Endothelial cell of umbilical vein (primary cell): ENCODE measurements around the gene FANCL. TPM values are rescaled to one million over a fixed set of nuclear protein-coding genes. Genes with fewer than 3 reads are reported as not detected.

Source experiments
- BruUV-seq: library from RNA; stranded (reverse); fragments of 400-500 nt; replicated peaks from 2 replicates; lab custom pipeline; 2021; lab: Mats Ljungman, UMichigan
- CTCF ChIA-PET: fragments of 300-600, 350-600 bp; sonication (Branson Sonifier 250); formaldehyde crosslinking; loops from one replicate; lab custom pipeline; 2021; ENCODE audit warnings: antibody characterized with exemption, inconsistent platforms; lab: Charles Lee
- POLR2A ChIA-PET: fragments of 300-600, 350-600 bp; sonication (Branson Sonifier 250); formaldehyde crosslinking; loops from one replicate; lab custom pipeline; 2021; ENCODE audit warnings: antibody characterized with exemption, inconsistent platforms; lab: Charles Lee
- DNase-seq: peaks from one replicate; pipeline ENCODE4 v3.0.0-alpha.2; 2011; ENCODE audit warnings: low read depth, low spot score
- FAIRE-seq: peaks from 2 replicates; lab custom pipeline; 2011; peaks lifted over from hg19 to GRCh38; lab: Jason Lieb, UNC
- H2AFZ ChIP-seq: 2 replicates; pipeline ENCODE4 v1.6.0; 2012; ENCODE audit warnings: low read depth, low read length, control low read depth, inconsistent platforms
- H3K27ac ChIP-seq: 2 replicates; pipeline ENCODE4 v1.5.1; 2011; ENCODE audit warnings: low read depth, mild to moderate bottlenecking, control low read depth, low read length, moderate library complexity; ENCODE audit not compliant: insufficient read depth
- H3K27me3 ChIP-seq, 2 experiments: 2 replicates each; pipeline versions ENCODE4 v1.6.0 to v1.6.1; 2011; ENCODE audit warnings: low read length in 2 of 2, mixed read lengths in 1 of 2; ENCODE audit not compliant: control insufficient read depth in 2 of 2, insufficient read depth in 2 of 2
- H3K36me3 ChIP-seq, 2 experiments: 2 replicates in 1 of 2; 3 replicates in 1 of 2; pipeline ENCODE4 v1.5.1; 2011; ENCODE audit warnings: low read length in 2 of 2, mild to moderate bottlenecking in 1 of 2, moderate library complexity in 1 of 2; ENCODE audit not compliant: control insufficient read depth in 2 of 2, insufficient read depth in 2 of 2; ENCODE audit errors: extremely low read depth in 1 of 2
- H3K4me1 ChIP-seq: 3 replicates; pipeline ENCODE4 v1.5.1; 2011; ENCODE audit warnings: mild to moderate bottlenecking, low read length; ENCODE audit not compliant: control insufficient read depth, insufficient read depth; ENCODE audit errors: extremely low read depth
- H3K4me2 ChIP-seq: 2 replicates; pipeline ENCODE4 v1.6.1; 2011; ENCODE audit warnings: low read length, control low read depth, mixed read lengths; ENCODE audit not compliant: insufficient read depth
- H3K4me3 ChIP-seq, 3 experiments: fragments of 200-600 bp in 1 of 3; sonication (generic), shearing (Covaris generic) in 1 of 3; replicated peaks in 1 of 3; 2 replicates each; pipeline ENCODE4 v1.5.1; 2011 to 2016; ENCODE audit warnings: control low read depth in 3 of 3, low read length in 3 of 3, mild to moderate bottlenecking in 2 of 3, inconsistent platforms in 1 of 3, low read depth in 1 of 3, moderate library complexity in 1 of 3; ENCODE audit not compliant: insufficient read depth in 1 of 3
- H3K79me2 ChIP-seq: 2 replicates; pipeline ENCODE4 v1.6.0; 2012; ENCODE audit warnings: low read length, inconsistent platforms; ENCODE audit not compliant: control insufficient read depth, insufficient read depth
- H3K9ac ChIP-seq: replicated peaks from 2 replicates; pipeline ENCODE3; 2011; ENCODE audit warnings: low read length, control low read depth; ENCODE audit not compliant: insufficient read depth; ENCODE audit errors: extremely low read depth
- H3K9me1 ChIP-seq: replicated peaks from 3 replicates; pipeline ENCODE4 v1.6.0; 2011; ENCODE audit warnings: mild to moderate bottlenecking, low read length; ENCODE audit not compliant: control insufficient read depth, insufficient read depth; ENCODE audit errors: extremely low read depth
- H3K9me3 ChIP-seq: replicated peaks from 2 replicates; pipeline ENCODE4 v1.5.1; 2012; ENCODE audit warnings: low read length, inconsistent platforms; ENCODE audit not compliant: control insufficient read depth, insufficient read depth
- H4K20me1 ChIP-seq: replicated peaks from 2 replicates; pipeline ENCODE3; 2011; ENCODE audit warnings: mild to moderate bottlenecking, low read length; ENCODE audit not compliant: control insufficient read depth, insufficient read depth; ENCODE audit errors: extremely low read depth
- CTCF ChIP-seq, 2 donors: IDR thresholded peaks; 1 replicate in 1 of 2; 2 replicates in 1 of 2; pipeline ENCODE4 v1.5.1; 2011; ENCODE audit warnings: low read length in 2 of 2, mild to moderate bottlenecking in 2 of 2, moderate library complexity in 2 of 2, control low read depth in 1 of 2, inconsistent platforms in 1 of 2, low read depth in 1 of 2; ENCODE audit not compliant: insufficient read depth in 1 of 2; ENCODE audit errors: extremely low read depth in 1 of 2
- EZH2 ChIP-seq: IDR thresholded peaks from 2 replicates; pipeline ENCODE4 v1.6.1; 2012; ENCODE audit warnings: borderline replicate concordance, low read depth, mild to moderate bottlenecking, moderate library complexity, low read length, inconsistent platforms; ENCODE audit not compliant: severe bottlenecking
- FOS ChIP-seq: IDR thresholded peaks from 2 replicates; pipeline ENCODE4 v1.6.1; 2011; ENCODE audit warnings: mild to moderate bottlenecking, low read length, moderate library complexity, borderline replicate concordance; ENCODE audit not compliant: insufficient read depth
- GATA2 ChIP-seq: IDR thresholded peaks from 2 replicates; pipeline ENCODE4 v1.7.0; 2011; ENCODE audit warnings: low read depth, mild to moderate bottlenecking, moderate library complexity, mixed read lengths, low read length; ENCODE audit not compliant: insufficient read length, insufficient read depth
- JUN ChIP-seq: IDR thresholded peaks from 2 replicates; pipeline ENCODE4 v1.6.1; 2011; ENCODE audit warnings: borderline replicate concordance, low read depth; ENCODE audit not compliant: insufficient read length, insufficient read depth
- MAX ChIP-seq: IDR thresholded peaks from 2 replicates; pipeline ENCODE4 v1.6.1; 2011; ENCODE audit not compliant: insufficient read depth, insufficient read length
- MYC ChIP-seq: IDR thresholded peaks from one replicate; pipeline ENCODE4 v1.6.1; 2011; ENCODE audit warnings: mild to moderate bottlenecking, low read depth, low read length
- POLR2A ChIP-seq: IDR thresholded peaks from 2 replicates; pipeline ENCODE4 v1.6.1; 2012; ENCODE audit warnings: low read depth, mild to moderate bottlenecking, control low read depth, low read length
- POLR2AphosphoS5 ChIP-seq: IDR thresholded peaks from 2 replicates; pipeline ENCODE4 v1.6.1; 2012; ENCODE audit warnings: low read depth, mild to moderate bottlenecking, control low read depth, low read length, moderate library complexity; ENCODE audit not compliant: insufficient read depth
- dilution Hi-C: fragments of 300-500 bp; cut with MboI; formaldehyde crosslinking; loops from one replicate; pipeline ENCODE4 v1.15.0; 2019; ENCODE audit warnings: low sequenced_read_pairs; ENCODE audit not compliant: extremely low pct_ligation_motif_present
- intact Hi-C: fragments of 100-400 bp; cut with micrococcal nuclease; formaldehyde crosslinking; loops from one replicate; pipeline ENCODE4 v1.10.0; 2022
- polyA plus RNA-seq, 4 experiments: library from polyadenylated mRNA; depleted of rRNA in 3 of 4; stranded (reverse) in 3 of 4; unstranded in 1 of 4; fragments of >200 nt; gene quantifications; 2 replicates each; pipeline versions ENCODE4 v1.2.1 to v1.2.3, GENCODE V29; 2011 to 2012; ENCODE audit warnings: missing spikeins in 1 of 4
- total RNA-seq: library from RNA; stranded (reverse); gene quantifications from 2 replicates; pipeline ENCODE4 v1.2.3, GENCODE V29; 2021

FANCL gene
- total and polyA plus RNA-seq, 2 donors (not counting 3 experiments of a cell fraction or from before 2014, with no cell fraction given): 10.3 to 15.8 TPM

- CTCF ChIA-PET: no interaction called here
- H3K9ac ChIP-seq: no peak overlapping the region
- FAIRE-seq (no peak), DNase-seq (no peak)
- H2AFZ ChIP-seq: no peak overlapping the region
- H3K36me3 ChIP-seq: no peaks in the 10 kb centered on the region
- intact Hi-C loops (no loop called here), dilution Hi-C loops (no loop called here)
- no peak overlapping the region for H3K27ac ChIP-seq
- H3K27me3 ChIP-seq: no peaks in the 10 kb centered on the region
- peaks cover 12% of the 10 kb centered on the region for H3K4me1 ChIP-seq
- H3K4me3 ChIP-seq: no peak overlapping the region
- H3K9me3 ChIP-seq: no peaks in the 10 kb centered on the region
- peaks cover 81% of the 10 kb centered on the region for H3K79me2 ChIP-seq
- no peak for TF ChIP-seq POLR2AphosphoS5
- no peak for TF ChIP-seq POLR2A
- TF ChIP-seq EZH2: no peak
- no peak for TF ChIP-seq CTCF (IDR thresholded peaks at IDR 0.05; ENCODE audit: extremely low read depth in 1 of 2, insufficient read depth in 1 of 2, low read depth in 1 of 2, low read length in 2 of 2)
- TF ChIP-seq MYC: no peak
- TF ChIP-seq MAX: no peak
- no peak for TF ChIP-seq JUN
- no peak for TF ChIP-seq FOS
- no peak for TF ChIP-seq GATA2
- no TSS peak for BruUV-seq
- POLR2A ChIA-PET: no interaction called here
- peaks cover 2% of the 10 kb centered on the region for H3K9me1 ChIP-seq
- H4K20me1 ChIP-seq: peaks cover 3% of the 10 kb centered on the region
- H3K4me2 ChIP-seq: no peak overlapping the region
These were observed 5.1 kb downstream of the FANCL start for GRCh38 chr2:58235984-58236383.
